ENCODE measurements around the gene DIPK1C. TPM values are rescaled to one million over a fixed set of nuclear protein-coding genes. Genes with fewer than 3 reads are reported as not detected.

The DIPK1C gene
- total RNA-seq, 1 experiment from 2014 or later, result not detected

GRCh38 chr18:74387383-74387782, 69.7 kb downstream of the DIPK1C start:
- Mint-ChIP-seq H3K27me3 (ENCODE audit: unreplicated experiment) (peaks cover 68% of the 10 kb centered on the region), H3K9me3 (ENCODE audit: low read depth, unreplicated experiment) (no peaks in the 10 kb centered on the region), H3K27ac (ENCODE audit: unreplicated experiment) (no peak overlapping the region), H3K4me1 (ENCODE audit: low read depth, unreplicated experiment) (no peaks in the 10 kb centered on the region), H3K36me3 (ENCODE audit: insufficient read depth, unreplicated experiment) (no peaks in the 10 kb centered on the region), H3K4me3 (ENCODE audit: low read depth, unreplicated experiment) (no peak overlapping the region)
- no peak for TF ChIP-seq CTCF (IDR thresholded peaks at IDR 0.05; ENCODE audit: unreplicated experiment)
- intact Hi-C loops (cut with micrococcal nuclease; ENCODE audit: unreplicated experiment), result no loop called here
- BruUV-seq (replicated peaks), result no TSS peak
- no peak for DNase-seq
- CTCF ChIA-PET, result no interaction called here

Other genes starting within 250 kb of the DIPK1C start
- 143 and 169 TPM in 2 replicates for gene CYB5A, start 165.3 kb downstream of the DIPK1C start, total RNA-seq (2022)
- gene C18orf63, start 141.5 kb downstream of the DIPK1C start, total RNA-seq (2022), result not detected in 2 replicates
- 279 and 312 TPM in 2 replicates for gene CNDP2, start 39.1 kb upstream of the DIPK1C start, total RNA-seq (2022)
- gene CNDP1, start 77.2 kb upstream of the DIPK1C start, total RNA-seq (2022), result not detected in 2 replicates
- gene ZNF407, start 140.6 kb upstream of the DIPK1C start, total RNA-seq (2022), result 15.1 and 17.4 TPM in 2 replicates

All from Calu3 (cell line).